ENCODE results near the gene HIVEP3.
A peak's percentile ranks its signal among the peaks of the same experiment; 100 is the strongest.

Gene HIVEP3

GRCh38 chr1:41481109-41481775, 437.5 kb downstream of the HIVEP3 start:
- no peak for DNase-seq (ENCODE audit: low spot score)
- no peak overlapping the region for H3K27ac ChIP-seq
- TF ChIP-seq CTCF (IDR thresholded peaks at IDR 0.05), result no peak
- no peak overlapping the region for H3K4me3 ChIP-seq

DNA sequence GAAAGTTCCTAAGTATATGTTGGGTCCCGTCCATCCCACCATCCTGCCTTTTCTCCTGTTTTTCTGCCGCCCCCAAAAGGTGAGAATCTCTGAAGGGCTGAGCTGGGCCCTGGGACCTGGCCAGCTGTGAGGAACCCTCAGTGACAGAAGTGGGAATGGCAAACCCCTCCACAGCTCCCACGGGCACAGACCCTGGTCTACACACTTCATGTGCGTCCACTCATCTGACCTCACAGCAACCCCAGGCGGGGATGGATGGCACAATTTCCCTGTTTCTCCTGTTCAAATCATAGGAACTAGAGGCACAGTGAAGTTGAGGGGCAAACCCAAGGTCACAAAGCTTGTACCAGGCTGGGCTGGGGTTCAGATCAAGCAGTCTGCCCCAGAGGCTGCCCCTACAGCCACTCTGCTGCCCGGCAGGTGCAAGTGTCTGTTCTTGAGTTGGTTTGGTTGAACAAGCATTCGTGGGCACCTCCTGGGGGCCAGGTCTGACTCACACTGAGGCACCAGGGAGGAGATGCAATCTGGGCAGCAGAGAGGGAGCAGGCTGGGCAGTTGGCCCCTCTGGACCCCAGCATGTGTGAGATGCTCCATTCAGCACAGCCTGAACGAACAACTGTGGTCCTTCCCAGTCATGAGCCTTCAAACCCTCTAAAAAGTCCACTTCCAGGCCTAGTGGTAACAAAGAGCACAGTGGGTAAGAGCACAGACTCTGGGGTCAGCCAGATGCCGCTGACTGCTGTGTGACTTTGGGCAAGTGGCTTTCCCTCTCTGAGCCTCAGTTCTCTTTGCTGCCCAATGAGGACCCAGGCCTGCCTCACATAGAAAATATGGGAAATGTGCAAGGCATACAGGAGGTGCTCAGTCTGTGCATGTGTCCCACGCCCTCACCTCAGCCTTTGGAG, 438.3 kb downstream of the HIVEP3 start:
- no peak for DNase-seq (ENCODE audit: low spot score)
- H3K27ac ChIP-seq, result no peak overlapping the region
- H3K4me3 ChIP-seq, result no peak overlapping the region
- no peak for TF ChIP-seq CTCF (IDR thresholded peaks at IDR 0.05)

- Histone ChIP-seq H3K27ac (no peak overlapping the region), H3K4me3 (no peak overlapping the region)
- no peak for TF ChIP-seq CTCF (IDR thresholded peaks at IDR 0.05)
- DNase-seq (ENCODE audit: low spot score), result no peak
Measured at GRCh38 chr1:41479808-41480160, 438.9 kb downstream of the HIVEP3 start.

DNA sequence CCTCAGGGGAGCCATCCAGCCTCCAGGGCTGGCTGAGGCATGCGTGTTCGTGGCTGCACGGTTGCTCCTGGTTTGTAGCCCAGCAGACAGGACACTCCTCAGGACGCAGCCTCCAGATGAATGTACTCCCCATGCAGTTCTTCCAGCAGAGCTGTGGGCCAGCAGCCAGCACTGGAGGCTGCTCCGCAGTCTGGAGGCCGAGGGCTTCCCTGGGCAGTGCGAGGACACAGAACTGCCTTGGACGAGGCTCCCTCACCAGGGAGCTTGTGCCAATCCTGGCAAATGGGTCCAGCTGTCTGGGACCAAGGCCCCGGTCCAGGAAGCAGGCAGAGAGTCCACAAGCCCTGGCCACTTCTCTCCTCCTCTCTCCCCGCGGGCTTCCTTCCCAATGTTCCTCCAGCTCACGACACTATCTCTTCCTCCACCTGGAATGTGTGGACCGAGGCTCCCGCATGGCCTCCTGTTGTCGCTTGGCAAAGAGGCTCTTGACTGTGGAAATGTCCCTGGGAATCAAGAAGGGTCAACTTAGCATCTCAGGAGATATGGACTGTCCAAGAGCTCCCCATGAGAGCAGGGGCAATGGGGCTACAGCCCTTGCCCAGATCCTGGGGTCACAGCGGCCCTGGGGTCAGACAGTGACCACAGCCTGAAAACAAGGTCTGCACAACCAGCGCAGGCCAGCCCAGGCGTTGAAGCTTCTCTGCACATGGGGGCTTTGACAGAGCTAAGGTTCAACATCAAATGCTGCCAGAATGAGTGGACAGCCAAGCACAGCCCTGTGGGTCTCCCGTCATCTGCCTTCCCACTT, 439.5 kb downstream of the HIVEP3 start:
- H3K4me3 ChIP-seq, result no peak overlapping the region
- TF ChIP-seq CTCF (IDR thresholded peaks at IDR 0.05), result no peak
- DNase-seq (ENCODE audit: low spot score), result no peak
- peak overlapping the region in 1 of 2 donors; percentile 14 for H3K27ac ChIP-seq

DNA sequence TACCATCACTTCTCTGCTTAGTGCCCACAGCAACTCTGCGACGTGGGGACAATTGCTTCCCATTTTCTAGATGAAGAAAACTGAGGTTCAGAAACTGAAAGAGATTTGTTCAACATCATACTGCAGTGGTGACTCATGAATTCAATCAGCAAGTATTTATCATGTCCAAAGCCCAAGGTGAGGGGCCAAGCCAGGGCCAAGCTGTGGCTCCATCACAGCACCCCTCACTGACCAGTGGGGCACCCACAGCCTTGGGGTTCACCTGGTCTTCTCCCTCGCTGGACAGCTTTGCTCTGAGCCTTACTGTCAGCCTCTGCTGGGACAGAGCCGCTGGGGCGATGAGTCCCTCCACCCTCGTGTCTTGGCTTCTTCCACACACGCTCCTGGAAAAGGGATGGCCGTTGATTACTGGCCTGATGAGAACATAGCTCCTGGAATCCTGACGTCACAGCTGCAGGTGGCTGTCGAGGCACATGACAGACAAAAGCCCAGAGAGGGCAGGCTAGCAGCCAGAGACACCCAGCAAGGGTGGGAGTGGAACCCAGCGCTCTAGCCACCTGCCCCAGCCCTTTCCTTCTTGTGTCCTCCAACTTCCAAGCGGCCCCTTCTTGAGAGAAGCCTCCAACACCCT, 440.5 kb downstream of the HIVEP3 start:
- Histone ChIP-seq H3K4me3 (no peak overlapping the region), H3K27ac (no peak overlapping the region)
- no peak for TF ChIP-seq CTCF (IDR thresholded peaks at IDR 0.05)
- DNase-seq (ENCODE audit: low spot score), result no peak

- no peak for DNase-seq (ENCODE audit: low spot score)
- Histone ChIP-seq H3K27ac (no peak overlapping the region), H3K4me3 (no peak overlapping the region)
- TF ChIP-seq CTCF (IDR thresholded peaks at IDR 0.05), result no peak
Measured at GRCh38 chr1:41476807-41477361, 441.8 kb downstream of the HIVEP3 start.

All from coronary artery (tissue), 2 donors.